Measurements from ENCODE around the gene PADI1. TPM values are rescaled to one million over a fixed set of nuclear protein-coding genes. Genes with fewer than 3 reads are reported as not detected.

Gene PADI1
- total RNA-seq, 1 experiment from 2014 or later, result 0.37 TPM

- H3K79me2 ChIP-seq (ENCODE audit: insufficient read depth, low read length), result no peaks in the 10 kb centered on the region
- no peaks in the 10 kb centered on the region for H4K20me1 ChIP-seq (ENCODE audit: insufficient read depth)
- no TSS peak for BruUV-seq (replicated peaks)
- DNase-seq (ENCODE audit: low read depth, low spot score) (no peak), ATAC-seq (peak; percentile 75)
- intact Hi-C loops (cut with micrococcal nuclease), result no loop called here
- H3K4me2 ChIP-seq (ENCODE audit: low read length), result peak overlapping the region; percentile 48
- no peaks in the 10 kb centered on the region for H3K9me2 ChIP-seq (ENCODE audit: insufficient read depth)
- RAD21 ChIA-PET (ENCODE audit: low non-redundant PET in 1 of 2, low total read pairs in 2 of 2, uncharacterized antibody in 2 of 2, unreplicated experiment in 2 of 2), result no interaction called here
- TF ChIP-seq, protein P1, sequence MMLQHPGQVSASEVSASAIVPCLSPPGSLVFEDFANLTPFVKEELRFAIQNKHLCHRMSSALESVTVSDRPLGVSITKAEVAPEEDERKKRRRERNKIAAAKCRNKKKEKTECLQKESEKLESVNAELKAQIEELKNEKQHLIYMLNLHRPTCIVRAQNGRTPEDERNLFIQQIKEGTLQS (IDR thresholded peaks at IDR 0.05), result no peak
- 0 out of 2 replicates have a peak, but pooled peaks have one; percentile 19 for TF ChIP-seq CBX3 (IDR thresholded peaks at IDR 0.05; ENCODE audit: low read depth)
- POLR2A ChIA-PET, result no interaction called here
- H3K27ac ChIP-seq (ENCODE audit: low read depth, low read length), result no peak overlapping the region
- CTCF ChIA-PET, result interaction anchor here (1.8 kb wide), 1 partner anchor 10 kb away, joined by 4 read pairs; no protein-coding TSS in a partner anchor
- no peaks in the 10 kb centered on the region for H3K9me3 ChIP-seq (ENCODE audit: control insufficient read depth in 1 of 2, insufficient read depth in 1 of 2, low read depth in 1 of 2, low read length in 2 of 2)
- H3K27me3 ChIP-seq (ENCODE audit: insufficient read depth, low read length), result peaks cover 22% of the 10 kb centered on the region; the same call in 1 of the 2 replicates
- H3K9ac ChIP-seq (ENCODE audit: low read length), result no peak overlapping the region
- H3K4me1 ChIP-seq (ENCODE audit: control insufficient read depth in 1 of 2, insufficient read depth in 2 of 2, low read length in 2 of 2), result peaks cover 10 to 37% of the 10 kb centered on the region in 2 experiments
- H3K4me3 ChIP-seq (replicated peaks in 1 of 2; ENCODE audit: low read depth in 1 of 2, low read length in 2 of 2), result no peak overlapping the region
- H2AFZ ChIP-seq (ENCODE audit: low read depth, low read length, poor library complexity, severe bottlenecking), result no peak overlapping the region
- no peaks in the 10 kb centered on the region for H3K36me3 ChIP-seq (ENCODE audit: control insufficient read depth in 1 of 2, insufficient read depth in 2 of 2, low read length in 2 of 2)
Measured at GRCh38 chr1:17215545-17215890, 10.6 kb downstream of the PADI1 start.

DNA sequence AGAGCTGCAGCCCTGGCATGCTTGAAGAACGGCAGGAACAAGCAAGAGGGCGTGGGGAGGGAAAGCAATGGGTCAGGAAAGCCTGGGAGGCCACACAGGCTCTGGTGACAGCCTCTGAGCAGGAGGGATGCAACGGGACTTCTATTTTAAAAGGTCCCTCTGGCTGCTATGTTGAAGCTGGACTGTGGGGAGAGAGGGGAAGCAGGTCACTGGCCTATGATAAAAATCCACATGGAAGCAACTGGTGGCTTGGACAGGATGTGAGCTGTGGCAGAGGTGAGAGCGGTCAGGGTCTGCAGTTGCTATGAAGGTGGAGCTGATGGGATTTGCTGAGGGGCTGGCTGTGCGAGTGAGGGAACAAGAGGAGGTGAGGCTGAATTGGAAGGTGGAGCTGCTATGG, 11.2 kb downstream of the PADI1 start:
- POLR2A ChIA-PET, result no interaction called here
- RAD21 ChIA-PET (ENCODE audit: low non-redundant PET in 1 of 2, low total read pairs in 2 of 2, uncharacterized antibody in 2 of 2, unreplicated experiment in 2 of 2), result no interaction called here

More for the DNA sequence above, 11.2 kb downstream of the PADI1 start:
- Histone ChIP-seq H3K9ac (ENCODE audit: low read length) (no peak overlapping the region), H2AFZ (ENCODE audit: low read depth, low read length, poor library complexity, severe bottlenecking) (no peak overlapping the region), H3K4me3 (replicated peaks in 1 of 2; ENCODE audit: low read depth in 1 of 2, low read length in 2 of 2) (no peak overlapping the region), H3K9me2 (ENCODE audit: insufficient read depth) (no peaks in the 10 kb centered on the region), H3K9me3 (ENCODE audit: control insufficient read depth in 1 of 2, insufficient read depth in 1 of 2, low read depth in 1 of 2, low read length in 2 of 2) (no peaks in the 10 kb centered on the region), H3K4me1 (ENCODE audit: control insufficient read depth in 1 of 2, insufficient read depth in 2 of 2, low read length in 2 of 2) (peaks cover 10 to 33% of the 10 kb centered on the region in 2 experiments), H3K27me3 (ENCODE audit: insufficient read depth, low read length) (peaks cover 28% of the 10 kb centered on the region; the same call in 1 of the 2 replicates), H3K27ac (ENCODE audit: low read depth, low read length) (no peak overlapping the region), H4K20me1 (ENCODE audit: insufficient read depth) (no peaks in the 10 kb centered on the region), H3K36me3 (ENCODE audit: control insufficient read depth in 1 of 2, insufficient read depth in 2 of 2, low read length in 2 of 2) (no peaks in the 10 kb centered on the region), H3K4me2 (ENCODE audit: low read length) (peak overlapping the region; percentile 48; the same call in 1 of the 2 replicates), H3K79me2 (ENCODE audit: insufficient read depth, low read length) (no peaks in the 10 kb centered on the region)
- intact Hi-C loops (cut with micrococcal nuclease), result no loop called here
- DNase-seq (ENCODE audit: low read depth, low spot score), result no peak
- no peak for ATAC-seq
- CTCF ChIA-PET, result no interaction called here
- no TSS peak for BruUV-seq (replicated peaks)
- TF ChIP-seq YY1 (IDR thresholded peaks at IDR 0.05; ENCODE audit: extremely low read depth, insufficient replicate concordance, low read depth, low read length) (no peak), CEBPB (IDR thresholded peaks at IDR 0.05; ENCODE audit: low read depth) (no peak), RAD21 (IDR thresholded peaks at IDR 0.05; ENCODE audit: low read depth) (no peak), ZFX (IDR thresholded peaks at IDR 0.05) (no peak), EZH2phosphoT487 (IDR thresholded peaks at IDR 0.05; ENCODE audit: borderline replicate concordance) (no peak), ZBTB33 (IDR thresholded peaks at IDR 0.05; ENCODE audit: extremely low read depth, insufficient replicate concordance, low read length) (no peak), TCF7L2 (IDR thresholded peaks at IDR 0.05; ENCODE audit: borderline replicate concordance, extremely low read depth, insufficient read depth, insufficient read length) (no peak), EZH2 (IDR thresholded peaks at IDR 0.05) (no peak), CBX3 (IDR thresholded peaks at IDR 0.05; ENCODE audit: low read depth) (no peak), ELF1 (IDR thresholded peaks at IDR 0.05; ENCODE audit: borderline replicate concordance, low read depth) (no peak), ZNF274 (IDR thresholded peaks at IDR 0.05; ENCODE audit: low read depth, low read length) (no peak), EGR1 (IDR thresholded peaks at IDR 0.05; ENCODE audit: low read depth) (no peak), FOSL1 (IDR thresholded peaks at IDR 0.05; ENCODE audit: low read depth) (no peak), POLR2A (IDR thresholded peaks at IDR 0.05; ENCODE audit: borderline replicate concordance, extremely low read depth, insufficient read depth, insufficient read length) (no peak), SP1 (IDR thresholded peaks at IDR 0.05; ENCODE audit: low read depth) (no peak)
- TF ChIP-seq, protein P1 (IDR thresholded peaks at IDR 0.05), result no peak
- TF ChIP-seq, protein P2, sequence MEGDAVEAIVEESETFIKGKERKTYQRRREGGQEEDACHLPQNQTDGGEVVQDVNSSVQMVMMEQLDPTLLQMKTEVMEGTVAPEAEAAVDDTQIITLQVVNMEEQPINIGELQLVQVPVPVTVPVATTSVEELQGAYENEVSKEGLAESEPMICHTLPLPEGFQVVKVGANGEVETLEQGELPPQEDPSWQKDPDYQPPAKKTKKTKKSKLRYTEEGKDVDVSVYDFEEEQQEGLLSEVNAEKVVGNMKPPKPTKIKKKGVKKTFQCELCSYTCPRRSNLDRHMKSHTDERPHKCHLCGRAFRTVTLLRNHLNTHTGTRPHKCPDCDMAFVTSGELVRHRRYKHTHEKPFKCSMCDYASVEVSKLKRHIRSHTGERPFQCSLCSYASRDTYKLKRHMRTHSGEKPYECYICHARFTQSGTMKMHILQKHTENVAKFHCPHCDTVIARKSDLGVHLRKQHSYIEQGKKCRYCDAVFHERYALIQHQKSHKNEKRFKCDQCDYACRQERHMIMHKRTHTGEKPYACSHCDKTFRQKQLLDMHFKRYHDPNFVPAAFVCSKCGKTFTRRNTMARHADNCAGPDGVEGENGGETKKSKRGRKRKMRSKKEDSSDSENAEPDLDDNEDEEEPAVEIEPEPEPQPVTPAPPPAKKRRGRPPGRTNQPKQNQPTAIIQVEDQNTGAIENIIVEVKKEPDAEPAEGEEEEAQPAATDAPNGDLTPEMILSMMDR (IDR thresholded peaks at IDR 0.05 in 2 of 3, conservative IDR thresholded peaks at IDR 0.05 in 1 of 3; ENCODE audit: borderline replicate concordance in 1 of 3, insufficient read depth in 1 of 3, low read depth in 2 of 3, low read length in 2 of 3), result no peak
